CD14-positive monocyte (primary cell): ENCODE data around the gene AOPEP. TPM values are rescaled to one million over a fixed set of nuclear protein-coding genes. Genes with fewer than 3 reads are reported as not detected.

Experiments
- DNase-seq, 3 donors: peaks; one replicate each; pipeline ENCODE4 v3.0.0-alpha.2; 2011 to 2022
- H2AFZ ChIP-seq: 2 replicates; pipeline ENCODE4 v1.6.0; 2012; ENCODE audit warnings: mild to moderate bottlenecking, low read depth, low read length, inconsistent platforms; ENCODE audit not compliant: insufficient read depth, poor library complexity, severe bottlenecking
- H3K27ac ChIP-seq, 2 donors: 1 replicate in 1 of 2; 2 replicates in 1 of 2; pipeline ENCODE4 v1.5.1; 2012 to 2013; ENCODE audit warnings: low read length in 2 of 2, control low read depth in 1 of 2, inconsistent platforms in 1 of 2, low read depth in 1 of 2, mild to moderate bottlenecking in 1 of 2
- H3K27me3 ChIP-seq, 2 donors: one replicate each; pipeline versions ENCODE4 v1.6.0 to v1.6.1; 2011 to 2013; ENCODE audit warnings: low read length in 2 of 2; ENCODE audit not compliant: control insufficient read depth in 2 of 2, insufficient read depth in 2 of 2
- H3K36me3 ChIP-seq, 2 donors: replicated peaks in 1 of 2; 1 replicate in 1 of 2; 2 replicates in 1 of 2; pipeline versions ENCODE4 v1.5.1 to v1.6.1; 2012 to 2013; ENCODE audit warnings: low read length in 2 of 2, control low read depth in 1 of 2, inconsistent platforms in 1 of 2, mild to moderate bottlenecking in 1 of 2; ENCODE audit not compliant: insufficient read depth in 2 of 2, control insufficient read depth in 1 of 2
- H3K4me1 ChIP-seq, 2 donors: 1 replicate in 1 of 2; 2 replicates in 1 of 2; pipeline versions ENCODE4 v1.5.1 to v1.6.1; 2012 to 2013; ENCODE audit warnings: low read length in 2 of 2, control low read depth in 1 of 2, inconsistent platforms in 1 of 2, mild to moderate bottlenecking in 1 of 2, moderate library complexity in 1 of 2; ENCODE audit not compliant: insufficient read depth in 2 of 2, control insufficient read depth in 1 of 2
- H3K4me2 ChIP-seq: replicated peaks from 2 replicates; pipeline ENCODE3; 2012; ENCODE audit warnings: low read length, moderate library complexity, mild to moderate bottlenecking; ENCODE audit not compliant: poor library complexity, severe bottlenecking; ENCODE audit errors: extremely low read depth
- H3K4me3 ChIP-seq, 3 experiments: fragments of 200-600 bp in 1 of 3; sonication (generic) in 1 of 3; replicated peaks in 1 of 3; 1 replicate in 2 of 3; 2 replicates in 1 of 3; pipeline ENCODE4 v1.5.1; 2011 to 2013; ENCODE audit warnings: low read length in 3 of 3, mild to moderate bottlenecking in 3 of 3, control low read depth in 2 of 3, low read depth in 2 of 3, inconsistent platforms in 1 of 3, moderate library complexity in 1 of 3
- H3K79me2 ChIP-seq: 2 replicates; pipeline ENCODE4 v1.6.0; 2012; ENCODE audit warnings: mild to moderate bottlenecking, control low read depth, inconsistent platforms, low read length, moderate library complexity; ENCODE audit not compliant: insufficient read depth
- H3K9ac ChIP-seq: 2 replicates; pipeline ENCODE4 v1.6.0; 2017; ENCODE audit warnings: low read length, mild to moderate bottlenecking; ENCODE audit not compliant: insufficient read depth, poor library complexity, severe bottlenecking
- H3K9me3 ChIP-seq, 2 donors: replicated peaks in 1 of 2; 1 replicate in 1 of 2; 2 replicates in 1 of 2; pipeline versions ENCODE4 v1.5.1 to v1.6.1; 2012 to 2013; ENCODE audit warnings: low read length in 2 of 2, control low read depth in 1 of 2; ENCODE audit not compliant: control insufficient read depth in 1 of 2, insufficient read depth in 1 of 2
- H4K20me1 ChIP-seq: 2 replicates; pipeline ENCODE4 v1.6.0; 2012; ENCODE audit warnings: mild to moderate bottlenecking, low read length, control low read depth, moderate library complexity; ENCODE audit not compliant: insufficient read depth
- H3K27ac Mint-ChIP-seq, 7 donors: one replicate each; pipeline ENCODE4 v1.8.0; 2020; ENCODE audit warnings: mild to moderate bottlenecking in 7 of 7, mixed read lengths in 7 of 7, moderate library complexity in 6 of 7, inconsistent platforms in 2 of 7
- H3K27me3 Mint-ChIP-seq, 3 donors: one replicate each; pipeline ENCODE4 v1.8.0; 2021 to 2022; ENCODE audit warnings: low read depth in 3 of 3, mild to moderate bottlenecking in 3 of 3, mixed read lengths in 3 of 3, moderate library complexity in 3 of 3, inconsistent platforms in 1 of 3
- H3K36me3 Mint-ChIP-seq, 2 donors: one replicate each; pipeline ENCODE4 v1.8.0; 2020; ENCODE audit warnings: mixed read lengths in 2 of 2, inconsistent platforms in 1 of 2, mild to moderate bottlenecking in 1 of 2
- H3K4me1 Mint-ChIP-seq: one replicate; pipeline ENCODE4 v1.8.0; 2020; ENCODE audit warnings: mild to moderate bottlenecking, mixed read lengths
- H3K4me3 Mint-ChIP-seq, 2 donors: one replicate each; pipeline ENCODE4 v1.8.0; 2020; ENCODE audit warnings: mild to moderate bottlenecking in 2 of 2, mixed read lengths in 2 of 2, moderate library complexity in 1 of 2
- H3K9me3 Mint-ChIP-seq, 7 donors: one replicate each; pipeline ENCODE4 v1.8.0; 2020 to 2022; ENCODE audit warnings: mixed read lengths in 7 of 7, mild to moderate bottlenecking in 6 of 7, moderate library complexity in 6 of 7, inconsistent platforms in 2 of 7
- WGBS: methylation state at CpG from one replicate; pipeline ENCODE4 v1.1.5; 2013; ENCODE audit warnings: missing lambda C conversion rate; ENCODE audit not compliant: insufficient coverage; 5-methylcytosine and 5-hydroxymethylcytosine counted together
- intact Hi-C, 2 donors: fragments of 100-400 bp; cut with micrococcal nuclease; formaldehyde crosslinking; loops; one replicate each; pipeline versions ENCODE4 v1.15.0 to v1.15.1; 2023
- polyA plus RNA-seq, 3 donors: library from polyadenylated mRNA; depleted of rRNA in 1 of 3; unstranded in 2 of 3; stranded (reverse) in 1 of 3; fragments of 300-500 nt in 2 of 3; fragments of >200 nt in 1 of 3; fragmentation: Illumina TruSeq in 2 of 3; gene quantifications; 1 replicate in 2 of 3; 2 replicates in 1 of 3; pipeline ENCODE4 v1.2.3, GENCODE V29; 2012 to 2021
- TF ChIP-seq, protein P1 (sequence below): fragments of 200-600 bp; IDR thresholded peaks from one replicate; pipeline ENCODE4 v1.8.0; 2022; ENCODE audit warnings: antibody characterized with exemption, mild to moderate bottlenecking

The AOPEP gene
- polyA plus RNA-seq, 3 donors: 3.0 to 4.1 (median 3.1) TPM

DNA sequence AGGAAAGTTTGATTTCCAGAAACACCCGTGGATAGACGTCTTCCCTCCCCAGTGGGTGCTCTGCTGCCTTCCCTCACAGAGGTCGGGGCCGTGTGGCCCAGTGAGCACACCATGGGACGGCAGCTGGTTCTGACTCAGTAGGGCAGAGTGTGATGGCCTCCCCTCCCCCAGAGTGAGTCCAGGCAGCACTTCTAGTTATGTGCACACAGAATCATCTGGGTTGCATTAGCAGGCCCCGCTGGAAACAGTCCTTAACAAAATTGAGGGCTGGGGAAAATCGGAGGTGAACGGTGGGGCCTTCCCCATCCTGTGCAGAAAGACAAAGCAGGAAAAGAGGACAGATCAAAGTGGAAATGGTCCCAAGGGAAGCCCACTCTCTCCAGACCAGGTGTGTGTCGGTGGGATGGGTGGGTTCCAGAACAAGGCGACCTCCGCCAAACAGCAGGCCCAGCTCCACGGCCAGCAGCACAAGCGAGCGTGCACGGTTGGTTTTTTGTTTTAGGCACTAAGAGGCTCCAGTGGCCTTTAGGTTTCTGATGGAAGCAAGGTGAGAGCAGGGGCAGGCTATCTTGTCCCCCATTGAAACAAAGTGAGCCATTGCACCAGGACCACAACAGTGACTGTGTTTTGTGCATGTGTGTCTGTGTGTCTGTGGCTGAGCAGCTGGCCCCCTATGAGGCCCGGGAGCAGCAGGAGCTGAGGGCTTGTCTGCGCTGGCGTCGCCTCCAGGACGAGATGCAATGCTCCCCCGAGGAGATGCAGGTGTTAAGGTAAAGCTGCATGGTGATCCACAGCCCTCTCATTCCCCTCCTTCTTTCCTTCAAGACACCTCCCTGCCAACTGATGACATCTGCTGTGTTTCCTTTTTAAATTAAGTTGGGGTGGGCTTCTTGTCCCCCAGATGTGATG is 201.5 kb downstream of the AOPEP start:
- H3K27me3 ChIP-seq: no peaks in the 10 kb centered on the region
- H3K36me3 ChIP-seq: peaks cover 0 to 5% of the 10 kb centered on the region in 2 donors
- H2AFZ ChIP-seq: no peak overlapping the region
- Mint-ChIP-seq H3K27ac (peak overlapping the region in 2 of 7 donors; percentile 11 to 43), H3K4me1 (peaks cover 4% of the 10 kb centered on the region), H3K9me3 (no peaks in the 10 kb centered on the region), H3K36me3 (peaks cover 9 to 21% of the 10 kb centered on the region in 2 donors), H3K27me3 (peaks cover 0 to 1% (median 0%) of the 10 kb centered on the region in 3 donors), H3K4me3 (no peak overlapping the region)
- WGBS: 98% methylated on average over 14 of the region's 21 CpGs
- no peak for DNase-seq
- no peaks in the 10 kb centered on the region for H3K79me2 ChIP-seq
- H3K27ac ChIP-seq: no peak overlapping the region
- H3K9me3 ChIP-seq: no peaks in the 10 kb centered on the region
- H3K4me3 ChIP-seq: no peak overlapping the region
- intact Hi-C loops: no loop called here
- H3K9ac ChIP-seq: no peak overlapping the region
- H3K4me1 ChIP-seq: no peaks in the 10 kb centered on the region
- TF ChIP-seq, protein P1, sequence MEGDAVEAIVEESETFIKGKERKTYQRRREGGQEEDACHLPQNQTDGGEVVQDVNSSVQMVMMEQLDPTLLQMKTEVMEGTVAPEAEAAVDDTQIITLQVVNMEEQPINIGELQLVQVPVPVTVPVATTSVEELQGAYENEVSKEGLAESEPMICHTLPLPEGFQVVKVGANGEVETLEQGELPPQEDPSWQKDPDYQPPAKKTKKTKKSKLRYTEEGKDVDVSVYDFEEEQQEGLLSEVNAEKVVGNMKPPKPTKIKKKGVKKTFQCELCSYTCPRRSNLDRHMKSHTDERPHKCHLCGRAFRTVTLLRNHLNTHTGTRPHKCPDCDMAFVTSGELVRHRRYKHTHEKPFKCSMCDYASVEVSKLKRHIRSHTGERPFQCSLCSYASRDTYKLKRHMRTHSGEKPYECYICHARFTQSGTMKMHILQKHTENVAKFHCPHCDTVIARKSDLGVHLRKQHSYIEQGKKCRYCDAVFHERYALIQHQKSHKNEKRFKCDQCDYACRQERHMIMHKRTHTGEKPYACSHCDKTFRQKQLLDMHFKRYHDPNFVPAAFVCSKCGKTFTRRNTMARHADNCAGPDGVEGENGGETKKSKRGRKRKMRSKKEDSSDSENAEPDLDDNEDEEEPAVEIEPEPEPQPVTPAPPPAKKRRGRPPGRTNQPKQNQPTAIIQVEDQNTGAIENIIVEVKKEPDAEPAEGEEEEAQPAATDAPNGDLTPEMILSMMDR: no peak
- no peaks in the 10 kb centered on the region for H4K20me1 ChIP-seq
- H3K4me2 ChIP-seq: no peak overlapping the region

DNA sequence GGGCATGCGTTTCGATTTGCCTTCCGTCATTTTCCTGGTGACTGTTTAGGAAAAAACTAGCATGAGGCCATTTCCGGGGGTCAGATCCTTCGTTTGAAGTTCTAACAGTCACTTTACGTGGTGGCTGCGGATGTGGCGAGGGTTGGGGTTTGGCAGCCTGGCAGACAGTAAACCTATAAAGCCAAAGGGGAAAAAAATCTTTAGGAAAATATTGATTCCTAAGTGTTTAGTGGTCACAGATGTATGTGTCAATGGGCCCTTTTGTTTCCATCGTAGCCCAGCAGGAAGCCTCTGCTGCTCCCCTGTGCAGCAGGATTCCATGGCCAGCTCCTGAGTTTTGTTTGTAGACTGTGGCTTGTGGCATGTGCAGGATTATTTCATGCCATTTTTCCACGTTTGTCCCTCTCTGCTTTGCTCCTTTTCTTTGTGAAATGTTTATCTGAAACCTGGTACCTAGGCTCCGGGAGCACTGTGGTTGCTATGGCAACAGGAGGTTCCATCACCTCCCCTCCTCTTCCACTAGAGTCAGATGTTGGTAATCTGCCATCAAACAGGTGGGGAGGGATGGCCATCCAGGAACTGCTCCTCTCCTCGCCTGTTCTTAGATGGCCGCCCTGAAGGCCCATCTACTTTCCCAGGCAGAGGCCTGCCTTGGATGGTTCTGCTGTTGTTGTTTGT is 202.3 kb downstream of the AOPEP start:
- H3K9me3 ChIP-seq: no peaks in the 10 kb centered on the region
- no peak overlapping the region for H3K4me3 ChIP-seq
- no peak for DNase-seq
- no peaks in the 10 kb centered on the region for H4K20me1 ChIP-seq
- no peaks in the 10 kb centered on the region for H3K4me1 Mint-ChIP-seq
- H3K27me3 Mint-ChIP-seq: peaks cover 0 to 1% (median 0%) of the 10 kb centered on the region in 3 donors
- H3K36me3 Mint-ChIP-seq: peaks cover 9 to 21% of the 10 kb centered on the region in 2 donors
- H3K4me2 ChIP-seq: no peak overlapping the region
- no peak overlapping the region for H3K27ac ChIP-seq
- peaks cover 0 to 2% (median 0%) of the 10 kb centered on the region in 7 donors for H3K9me3 Mint-ChIP-seq
- H3K9ac ChIP-seq: no peak overlapping the region
- over 99% methylated on average over 11 of the region's 13 CpGs for WGBS
- no peak overlapping the region for H3K27ac Mint-ChIP-seq
- TF ChIP-seq, protein P1: no peak
- H3K27me3 ChIP-seq: no peaks in the 10 kb centered on the region
- no peaks in the 10 kb centered on the region for H3K4me1 ChIP-seq
- H3K4me3 Mint-ChIP-seq: no peak overlapping the region
- H3K36me3 ChIP-seq: peaks cover 0 to 4% of the 10 kb centered on the region in 2 donors
- H3K79me2 ChIP-seq: no peaks in the 10 kb centered on the region
- intact Hi-C loops: no loop called here
- no peak overlapping the region for H2AFZ ChIP-seq
